ENCODE measurements around the gene AMBRA1. TPM values are rescaled to one million over a fixed set of nuclear protein-coding genes. Genes with fewer than 3 reads are reported as not detected.
A peak's percentile ranks its signal among the peaks of the same experiment; 100 is the strongest.

The AMBRA1 gene

GRCh38 chr11:46348566-46349401, 245.0 kb downstream of the AMBRA1 start:
- TF ChIP-seq GABPA (IDR thresholded peaks at IDR 0.05; ENCODE audit: low read depth) = no peak
- TF ChIP-seq SPI1 (IDR thresholded peaks at IDR 0.05; ENCODE audit: borderline replicate concordance, low read depth) = no peak
- TF ChIP-seq, protein P1, sequence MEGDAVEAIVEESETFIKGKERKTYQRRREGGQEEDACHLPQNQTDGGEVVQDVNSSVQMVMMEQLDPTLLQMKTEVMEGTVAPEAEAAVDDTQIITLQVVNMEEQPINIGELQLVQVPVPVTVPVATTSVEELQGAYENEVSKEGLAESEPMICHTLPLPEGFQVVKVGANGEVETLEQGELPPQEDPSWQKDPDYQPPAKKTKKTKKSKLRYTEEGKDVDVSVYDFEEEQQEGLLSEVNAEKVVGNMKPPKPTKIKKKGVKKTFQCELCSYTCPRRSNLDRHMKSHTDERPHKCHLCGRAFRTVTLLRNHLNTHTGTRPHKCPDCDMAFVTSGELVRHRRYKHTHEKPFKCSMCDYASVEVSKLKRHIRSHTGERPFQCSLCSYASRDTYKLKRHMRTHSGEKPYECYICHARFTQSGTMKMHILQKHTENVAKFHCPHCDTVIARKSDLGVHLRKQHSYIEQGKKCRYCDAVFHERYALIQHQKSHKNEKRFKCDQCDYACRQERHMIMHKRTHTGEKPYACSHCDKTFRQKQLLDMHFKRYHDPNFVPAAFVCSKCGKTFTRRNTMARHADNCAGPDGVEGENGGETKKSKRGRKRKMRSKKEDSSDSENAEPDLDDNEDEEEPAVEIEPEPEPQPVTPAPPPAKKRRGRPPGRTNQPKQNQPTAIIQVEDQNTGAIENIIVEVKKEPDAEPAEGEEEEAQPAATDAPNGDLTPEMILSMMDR (IDR thresholded peaks at IDR 0.05; ENCODE audit: insufficient read depth, low read length) = no peak
- TF ChIP-seq, protein P2, sequence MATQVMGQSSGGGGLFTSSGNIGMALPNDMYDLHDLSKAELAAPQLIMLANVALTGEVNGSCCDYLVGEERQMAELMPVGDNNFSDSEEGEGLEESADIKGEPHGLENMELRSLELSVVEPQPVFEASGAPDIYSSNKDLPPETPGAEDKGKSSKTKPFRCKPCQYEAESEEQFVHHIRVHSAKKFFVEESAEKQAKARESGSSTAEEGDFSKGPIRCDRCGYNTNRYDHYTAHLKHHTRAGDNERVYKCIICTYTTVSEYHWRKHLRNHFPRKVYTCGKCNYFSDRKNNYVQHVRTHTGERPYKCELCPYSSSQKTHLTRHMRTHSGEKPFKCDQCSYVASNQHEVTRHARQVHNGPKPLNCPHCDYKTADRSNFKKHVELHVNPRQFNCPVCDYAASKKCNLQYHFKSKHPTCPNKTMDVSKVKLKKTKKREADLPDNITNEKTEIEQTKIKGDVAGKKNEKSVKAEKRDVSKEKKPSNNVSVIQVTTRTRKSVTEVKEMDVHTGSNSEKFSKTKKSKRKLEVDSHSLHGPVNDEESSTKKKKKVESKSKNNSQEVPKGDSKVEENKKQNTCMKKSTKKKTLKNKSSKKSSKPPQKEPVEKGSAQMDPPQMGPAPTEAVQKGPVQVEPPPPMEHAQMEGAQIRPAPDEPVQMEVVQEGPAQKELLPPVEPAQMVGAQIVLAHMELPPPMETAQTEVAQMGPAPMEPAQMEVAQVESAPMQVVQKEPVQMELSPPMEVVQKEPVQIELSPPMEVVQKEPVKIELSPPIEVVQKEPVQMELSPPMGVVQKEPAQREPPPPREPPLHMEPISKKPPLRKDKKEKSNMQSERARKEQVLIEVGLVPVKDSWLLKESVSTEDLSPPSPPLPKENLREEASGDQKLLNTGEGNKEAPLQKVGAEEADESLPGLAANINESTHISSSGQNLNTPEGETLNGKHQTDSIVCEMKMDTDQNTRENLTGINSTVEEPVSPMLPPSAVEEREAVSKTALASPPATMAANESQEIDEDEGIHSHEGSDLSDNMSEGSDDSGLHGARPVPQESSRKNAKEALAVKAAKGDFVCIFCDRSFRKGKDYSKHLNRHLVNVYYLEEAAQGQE (IDR thresholded peaks at IDR 0.05; ENCODE audit: insufficient replicate concordance, low read depth) = no peak
- no peak for TF ChIP-seq POLR2AphosphoS5 (IDR thresholded peaks at IDR 0.05; ENCODE audit: low read depth)
- H3K27ac ChIP-seq (replicated peaks) = peak overlapping the region; percentile 55
- DNase-seq (ENCODE audit: low read depth in 1 of 2, low spot score in 1 of 2) = peak in 1 of 2 experiments; percentile 59
- no peaks in the 10 kb centered on the region for H3K27me3 ChIP-seq (ENCODE audit: insufficient read depth, poor library complexity, severe bottlenecking)
- H3K4me3 ChIP-seq (replicated peaks; ENCODE audit: insufficient read depth, low read length) = peak overlapping the region; percentile 77

DNA sequence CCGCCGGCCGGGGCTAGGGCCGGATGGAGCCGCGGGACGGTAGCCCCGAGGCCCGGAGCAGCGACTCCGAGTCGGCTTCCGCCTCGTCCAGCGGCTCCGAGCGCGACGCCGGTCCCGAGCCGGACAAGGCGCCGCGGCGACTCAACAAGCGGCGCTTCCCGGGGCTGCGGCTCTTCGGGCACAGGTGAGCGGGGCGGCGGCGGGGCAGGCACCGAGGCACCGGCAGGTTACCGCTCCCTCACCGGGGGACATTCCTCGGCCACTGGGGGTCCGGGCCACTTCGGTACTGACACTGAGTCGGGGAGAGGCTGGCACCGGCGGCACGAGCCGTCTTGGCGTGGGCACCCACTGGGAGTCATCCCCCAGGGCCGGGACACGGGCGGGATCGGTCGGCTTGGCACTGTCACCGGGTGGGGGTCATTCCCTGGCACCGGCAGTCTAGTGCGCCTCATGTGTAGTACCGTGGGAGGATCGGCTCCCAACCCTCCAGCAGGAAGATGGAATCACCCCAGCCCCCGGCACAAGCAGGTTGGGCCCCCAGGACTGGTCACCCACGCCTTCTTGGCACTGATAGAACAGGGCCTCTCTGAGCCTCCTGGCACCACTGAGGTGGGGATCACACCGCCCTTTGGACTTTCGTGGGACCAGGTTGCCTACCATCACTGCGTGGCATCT, 246.0 kb downstream of the AMBRA1 start:
- H3K27ac ChIP-seq (replicated peaks) = peak overlapping the region; percentile 55
- TF ChIP-seq SPI1 (IDR thresholded peaks at IDR 0.05; ENCODE audit: borderline replicate concordance, low read depth) = no peak
- no peak for DNase-seq (ENCODE audit: low read depth in 1 of 2, low spot score in 1 of 2)
- no peaks in the 10 kb centered on the region for H3K27me3 ChIP-seq (ENCODE audit: insufficient read depth, poor library complexity, severe bottlenecking)
- H3K4me3 ChIP-seq (replicated peaks; ENCODE audit: insufficient read depth, low read length) = peak overlapping the region; percentile 77

GRCh38 chr11:46346886-46347636, 246.8 kb downstream of the AMBRA1 start, which contains the start of gene DGKZ:
Gene DGKZ (plus strand): TSS chr11:46347463. CDS start chr11:46347660, 197 bp downstream.
- Histone ChIP-seq H3K27ac (replicated peaks) (peak within 1 kb of the TSS; percentile 94), H3K27me3 (ENCODE audit: insufficient read depth, poor library complexity, severe bottlenecking) (no peaks in the 10 kb centered on the region), H3K4me3 (replicated peaks; ENCODE audit: insufficient read depth, low read length) (peak within 1 kb of the TSS; percentile 82)
- DNase-seq (ENCODE audit: low read depth in 1 of 2, low spot score in 1 of 2) = peak; percentile 81 to 83
- no peak for TF ChIP-seq SPI1 (IDR thresholded peaks at IDR 0.05; ENCODE audit: borderline replicate concordance, low read depth)
- TF ChIP-seq, protein P2 (IDR thresholded peaks at IDR 0.05; ENCODE audit: insufficient replicate concordance, low read depth) = no peak
- TF ChIP-seq, protein P1 (IDR thresholded peaks at IDR 0.05; ENCODE audit: insufficient read depth, low read length) = peak; percentile 2
- peak; percentile 51 for TF ChIP-seq POLR2AphosphoS5 (IDR thresholded peaks at IDR 0.05; ENCODE audit: low read depth)

Small RNA genes within 50 kb of the gene (microRNA-seq; reads per million reads assigned to microRNA genes)
- gene MIR3160-1 = not detected
- gene MIR3160-2 = not detected
- not detected for gene MIR4688
